Endothelial cell of umbilical vein (primary cell): Measurements from ENCODE around the gene TMEM89. TPM values are rescaled to one million over a fixed set of nuclear protein-coding genes. Genes with fewer than 3 reads are reported as not detected.

Source experiments
- BruUV-seq: library from RNA; stranded (reverse); fragments of 400-500 nt; replicated peaks from 2 replicates; lab custom pipeline; 2021; lab: Mats Ljungman, UMichigan
- CTCF ChIA-PET: fragments of 300-600, 350-600 bp; sonication (Branson Sonifier 250); formaldehyde crosslinking; loops from one replicate; lab custom pipeline; 2021; ENCODE audit warnings: antibody characterized with exemption, inconsistent platforms; lab: Charles Lee
- POLR2A ChIA-PET: fragments of 300-600, 350-600 bp; sonication (Branson Sonifier 250); formaldehyde crosslinking; loops from one replicate; lab custom pipeline; 2021; ENCODE audit warnings: antibody characterized with exemption, inconsistent platforms; lab: Charles Lee
- DNase-seq: peaks from one replicate; pipeline ENCODE4 v3.0.0-alpha.2; 2011; ENCODE audit warnings: low read depth, low spot score
- FAIRE-seq: peaks from 2 replicates; lab custom pipeline; 2011; peaks lifted over from hg19 to GRCh38; lab: Jason Lieb, UNC
- H2AFZ ChIP-seq: 2 replicates; pipeline ENCODE4 v1.6.0; 2012; ENCODE audit warnings: low read depth, low read length, control low read depth, inconsistent platforms
- H3K27ac ChIP-seq: 2 replicates; pipeline ENCODE4 v1.5.1; 2011; ENCODE audit warnings: low read depth, mild to moderate bottlenecking, control low read depth, low read length, moderate library complexity; ENCODE audit not compliant: insufficient read depth
- H3K27me3 ChIP-seq, 2 experiments: 2 replicates each; pipeline versions ENCODE4 v1.6.0 to v1.6.1; 2011; ENCODE audit warnings: low read length in 2 of 2, mixed read lengths in 1 of 2; ENCODE audit not compliant: control insufficient read depth in 2 of 2, insufficient read depth in 2 of 2
- H3K36me3 ChIP-seq, 2 experiments: 2 replicates in 1 of 2; 3 replicates in 1 of 2; pipeline ENCODE4 v1.5.1; 2011; ENCODE audit warnings: low read length in 2 of 2, mild to moderate bottlenecking in 1 of 2, moderate library complexity in 1 of 2; ENCODE audit not compliant: control insufficient read depth in 2 of 2, insufficient read depth in 2 of 2; ENCODE audit errors: extremely low read depth in 1 of 2
- H3K4me1 ChIP-seq: 3 replicates; pipeline ENCODE4 v1.5.1; 2011; ENCODE audit warnings: mild to moderate bottlenecking, low read length; ENCODE audit not compliant: control insufficient read depth, insufficient read depth; ENCODE audit errors: extremely low read depth
- H3K4me2 ChIP-seq: 2 replicates; pipeline ENCODE4 v1.6.1; 2011; ENCODE audit warnings: low read length, control low read depth, mixed read lengths; ENCODE audit not compliant: insufficient read depth
- H3K4me3 ChIP-seq, 3 experiments: fragments of 200-600 bp in 1 of 3; sonication (generic), shearing (Covaris generic) in 1 of 3; replicated peaks in 1 of 3; 2 replicates each; pipeline ENCODE4 v1.5.1; 2011 to 2016; ENCODE audit warnings: control low read depth in 3 of 3, low read length in 3 of 3, mild to moderate bottlenecking in 2 of 3, inconsistent platforms in 1 of 3, low read depth in 1 of 3, moderate library complexity in 1 of 3; ENCODE audit not compliant: insufficient read depth in 1 of 3
- H3K79me2 ChIP-seq: 2 replicates; pipeline ENCODE4 v1.6.0; 2012; ENCODE audit warnings: low read length, inconsistent platforms; ENCODE audit not compliant: control insufficient read depth, insufficient read depth
- H3K9ac ChIP-seq: replicated peaks from 2 replicates; pipeline ENCODE3; 2011; ENCODE audit warnings: low read length, control low read depth; ENCODE audit not compliant: insufficient read depth; ENCODE audit errors: extremely low read depth
- H3K9me1 ChIP-seq: replicated peaks from 3 replicates; pipeline ENCODE4 v1.6.0; 2011; ENCODE audit warnings: mild to moderate bottlenecking, low read length; ENCODE audit not compliant: control insufficient read depth, insufficient read depth; ENCODE audit errors: extremely low read depth
- H3K9me3 ChIP-seq: replicated peaks from 2 replicates; pipeline ENCODE4 v1.5.1; 2012; ENCODE audit warnings: low read length, inconsistent platforms; ENCODE audit not compliant: control insufficient read depth, insufficient read depth
- H4K20me1 ChIP-seq: replicated peaks from 2 replicates; pipeline ENCODE3; 2011; ENCODE audit warnings: mild to moderate bottlenecking, low read length; ENCODE audit not compliant: control insufficient read depth, insufficient read depth; ENCODE audit errors: extremely low read depth
- CTCF ChIP-seq, 2 donors: IDR thresholded peaks; 1 replicate in 1 of 2; 2 replicates in 1 of 2; pipeline ENCODE4 v1.5.1; 2011; ENCODE audit warnings: low read length in 2 of 2, mild to moderate bottlenecking in 2 of 2, moderate library complexity in 2 of 2, control low read depth in 1 of 2, inconsistent platforms in 1 of 2, low read depth in 1 of 2; ENCODE audit not compliant: insufficient read depth in 1 of 2; ENCODE audit errors: extremely low read depth in 1 of 2
- EZH2 ChIP-seq: IDR thresholded peaks from 2 replicates; pipeline ENCODE4 v1.6.1; 2012; ENCODE audit warnings: borderline replicate concordance, low read depth, mild to moderate bottlenecking, moderate library complexity, low read length, inconsistent platforms; ENCODE audit not compliant: severe bottlenecking
- FOS ChIP-seq: IDR thresholded peaks from 2 replicates; pipeline ENCODE4 v1.6.1; 2011; ENCODE audit warnings: mild to moderate bottlenecking, low read length, moderate library complexity, borderline replicate concordance; ENCODE audit not compliant: insufficient read depth
- GATA2 ChIP-seq: IDR thresholded peaks from 2 replicates; pipeline ENCODE4 v1.7.0; 2011; ENCODE audit warnings: low read depth, mild to moderate bottlenecking, moderate library complexity, mixed read lengths, low read length; ENCODE audit not compliant: insufficient read length, insufficient read depth
- JUN ChIP-seq: IDR thresholded peaks from 2 replicates; pipeline ENCODE4 v1.6.1; 2011; ENCODE audit warnings: borderline replicate concordance, low read depth; ENCODE audit not compliant: insufficient read length, insufficient read depth
- MAX ChIP-seq: IDR thresholded peaks from 2 replicates; pipeline ENCODE4 v1.6.1; 2011; ENCODE audit not compliant: insufficient read depth, insufficient read length
- MYC ChIP-seq: IDR thresholded peaks from one replicate; pipeline ENCODE4 v1.6.1; 2011; ENCODE audit warnings: mild to moderate bottlenecking, low read depth, low read length
- POLR2A ChIP-seq: IDR thresholded peaks from 2 replicates; pipeline ENCODE4 v1.6.1; 2012; ENCODE audit warnings: low read depth, mild to moderate bottlenecking, control low read depth, low read length
- POLR2AphosphoS5 ChIP-seq: IDR thresholded peaks from 2 replicates; pipeline ENCODE4 v1.6.1; 2012; ENCODE audit warnings: low read depth, mild to moderate bottlenecking, control low read depth, low read length, moderate library complexity; ENCODE audit not compliant: insufficient read depth
- dilution Hi-C: fragments of 300-500 bp; cut with MboI; formaldehyde crosslinking; loops from one replicate; pipeline ENCODE4 v1.15.0; 2019; ENCODE audit warnings: low sequenced_read_pairs; ENCODE audit not compliant: extremely low pct_ligation_motif_present
- intact Hi-C: fragments of 100-400 bp; cut with micrococcal nuclease; formaldehyde crosslinking; loops from one replicate; pipeline ENCODE4 v1.10.0; 2022
- polyA plus RNA-seq, 4 experiments: library from polyadenylated mRNA; depleted of rRNA in 3 of 4; stranded (reverse) in 3 of 4; unstranded in 1 of 4; fragments of >200 nt; gene quantifications; 2 replicates each; pipeline versions ENCODE4 v1.2.1 to v1.2.3, GENCODE V29; 2011 to 2012; ENCODE audit warnings: missing spikeins in 1 of 4
- total RNA-seq: library from RNA; stranded (reverse); gene quantifications from 2 replicates; pipeline ENCODE4 v1.2.3, GENCODE V29; 2021

The TMEM89 gene
- total and polyA plus RNA-seq, 2 donors (not counting 3 experiments of a cell fraction or from before 2014, with no cell fraction given) = not detected

GRCh38 chr3:48607519-48607918, 14.1 kb downstream of the TMEM89 start:
- DNase-seq = no peak
- Histone ChIP-seq H3K79me2 (peaks cover 13% of the 10 kb centered on the region), H3K9ac (no peak overlapping the region), H3K36me3 (peaks cover 9 to 32% of the 10 kb centered on the region in 2 experiments), H4K20me1 (no peaks in the 10 kb centered on the region), H3K4me3 (no peak overlapping the region), H3K9me3 (no peaks in the 10 kb centered on the region), H3K4me1 (peaks cover 6% of the 10 kb centered on the region), H3K27ac (no peak overlapping the region), H3K27me3 (no peaks in the 10 kb centered on the region), H3K4me2 (no peak overlapping the region), H2AFZ (no peak overlapping the region), H3K9me1 (no peaks in the 10 kb centered on the region)
- BruUV-seq = no TSS peak
- CTCF ChIA-PET = no interaction called here
- no peak for FAIRE-seq
- POLR2A ChIA-PET = no interaction called here
- dilution Hi-C loops (no loop called here), intact Hi-C loops (no loop called here)
- TF ChIP-seq MYC = no peak
- TF ChIP-seq GATA2 = no peak
- no peak for TF ChIP-seq FOS
- TF ChIP-seq MAX = no peak
- TF ChIP-seq JUN = no peak
- TF ChIP-seq POLR2A = no peak
- no peak for TF ChIP-seq POLR2AphosphoS5
- TF ChIP-seq CTCF (IDR thresholded peaks at IDR 0.05; ENCODE audit: extremely low read depth in 1 of 2, insufficient read depth in 1 of 2, low read depth in 1 of 2, low read length in 2 of 2) = no peak
- TF ChIP-seq EZH2 = no peak
